GM21526 (cell line): ENCODE data around the gene SFXN4.
"Not testable (repeated sequence)": the region's sequence is repeated elsewhere in the genome, so short reads cannot be mapped to it uniquely, and the experiment has no call there.

ENCODE experiments used
- ATAC-seq: cut with Tn5 transposase; IDR thresholded peaks from one replicate; pipeline ENCODE4 v1.9.1; 2021; ENCODE audit warnings: moderate library complexity; ENCODE audit not compliant: unreplicated experiment, low FRiP score

SFXN4 gene

GRCh38 chr10:119190954-119191785, 25.7 kb upstream of the SFXN4 start:
- ATAC-seq: no peak

DNA sequence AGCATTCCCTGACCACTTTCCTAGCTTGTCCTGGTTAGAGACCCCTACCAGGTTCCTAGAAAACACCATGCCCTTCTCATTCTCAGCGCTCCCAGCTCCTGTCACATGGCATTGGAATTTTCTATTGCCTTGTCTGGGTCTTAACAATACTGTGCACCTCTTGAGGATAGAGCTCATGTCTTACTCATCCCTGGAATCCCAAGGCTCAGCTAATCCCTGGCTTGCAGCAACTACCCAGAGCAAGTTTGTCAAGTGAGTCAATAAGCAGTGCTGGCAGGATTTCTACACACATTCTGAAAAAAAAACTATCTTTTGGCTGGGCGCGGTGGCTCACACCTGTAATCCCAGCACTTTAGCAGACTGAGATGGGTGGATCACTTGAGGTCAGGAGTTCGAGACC, 24.8 kb upstream of the SFXN4 start:
- ATAC-seq: no peak

DNA sequence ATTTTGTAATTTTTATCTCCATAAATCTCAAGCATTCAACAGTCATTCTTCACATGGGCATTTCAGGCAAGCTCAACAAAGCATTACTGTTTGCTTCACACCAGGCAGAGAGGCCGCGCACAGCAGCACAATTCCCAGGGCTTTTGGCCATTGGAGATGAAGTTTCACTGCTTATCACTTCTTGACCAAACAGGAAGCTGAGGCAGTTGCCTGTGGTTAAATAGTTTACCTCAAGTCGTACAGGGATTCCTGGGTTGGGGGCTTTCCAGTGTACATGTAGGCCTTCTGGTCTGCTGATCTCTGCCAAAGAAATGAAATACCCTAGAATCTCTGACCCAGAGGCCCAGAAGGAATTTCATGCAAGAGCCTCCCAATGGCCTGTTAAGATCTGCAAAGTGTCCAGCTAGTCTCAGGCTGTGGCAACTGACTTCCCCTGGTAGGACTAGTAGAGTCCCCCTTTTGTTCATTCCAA, 24.3 kb upstream of the SFXN4 start:
- no peak for ATAC-seq

GRCh38 chr10:119183664-119184412, 18.3 kb upstream of the SFXN4 start:
- no peak for ATAC-seq

GRCh38 chr10:119180850-119181400, 15.4 kb upstream of the SFXN4 start:
- not testable (repeated sequence) for ATAC-seq

DNA sequence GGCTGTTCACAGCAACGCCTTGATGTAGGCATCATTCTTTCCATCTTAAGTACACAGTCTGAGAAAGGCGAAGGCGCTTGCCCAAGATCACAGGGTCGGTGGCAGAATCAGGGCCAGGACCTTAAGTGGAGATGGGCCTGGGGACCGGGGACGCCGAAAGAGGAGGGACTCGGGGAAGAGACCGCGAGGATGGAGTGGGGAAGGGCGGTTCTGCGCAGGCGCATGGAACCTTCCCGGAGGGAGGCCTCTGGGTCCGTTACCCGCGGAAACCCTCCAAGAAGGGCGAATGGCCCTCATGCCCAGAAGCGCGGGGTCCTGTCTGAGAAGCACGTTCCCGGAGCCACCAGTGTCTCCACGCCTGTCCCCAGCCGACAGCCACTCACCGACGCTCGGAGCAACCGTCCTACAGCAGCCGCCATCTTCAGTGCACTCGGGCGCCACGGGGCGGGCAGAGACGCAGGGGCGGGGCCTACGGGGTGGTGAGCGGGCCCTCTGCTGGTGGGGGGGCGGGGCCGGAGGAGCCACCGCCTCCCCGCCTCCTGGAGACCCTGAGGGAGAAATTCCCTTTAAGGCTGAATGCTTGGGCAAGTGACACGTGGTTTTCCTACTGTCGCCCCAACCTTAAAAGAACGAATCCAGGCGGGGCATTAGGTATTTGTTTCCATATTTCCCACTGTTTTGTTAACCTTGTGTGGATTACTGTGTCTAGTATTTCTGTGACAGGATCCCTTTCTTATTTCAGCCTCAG, 13.0 kb upstream of the SFXN4 start, which contains the start of gene PRDX3:
TSS of gene PRDX3 (minus strand) at position 441 of the 748 bp plus-strand sequence. CDS start at position 419, 22 bp downstream.
- peak; percentile 92 for ATAC-seq

GRCh38 chr10:119177708-119178371, 12.3 kb upstream of the SFXN4 start:
- ATAC-seq: peak; percentile 28

GRCh38 chr10:119176166-119176565, 10.7 kb upstream of the SFXN4 start:
- ATAC-seq: no peak

GRCh38 chr10:119174109-119174508, 8.6 kb upstream of the SFXN4 start:
- no peak for ATAC-seq

DNA sequence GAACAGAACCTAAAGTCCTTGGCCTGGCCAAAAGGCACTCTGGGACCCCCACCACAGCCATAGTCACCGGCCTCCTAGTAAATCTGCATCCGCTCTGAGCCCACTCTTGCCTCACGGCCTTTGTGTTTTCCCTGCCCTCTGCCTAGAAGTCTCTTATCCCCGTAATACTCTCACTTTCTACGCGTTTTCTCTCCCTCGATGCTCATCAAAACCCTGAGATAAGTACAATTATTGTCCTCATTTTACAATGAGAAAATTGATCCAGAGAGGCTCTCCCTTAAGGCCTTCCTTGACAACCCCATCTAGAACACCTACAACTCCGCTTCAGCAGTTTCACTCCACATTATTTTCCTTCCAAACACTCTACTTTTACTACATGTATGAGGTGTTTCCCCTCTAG, 1.5 kb upstream of the SFXN4 start:
- ATAC-seq: no peak

- ATAC-seq: no peak
Observed at GRCh38 chr10:119166564-119166963, 1.1 kb upstream of the SFXN4 start.

DNA sequence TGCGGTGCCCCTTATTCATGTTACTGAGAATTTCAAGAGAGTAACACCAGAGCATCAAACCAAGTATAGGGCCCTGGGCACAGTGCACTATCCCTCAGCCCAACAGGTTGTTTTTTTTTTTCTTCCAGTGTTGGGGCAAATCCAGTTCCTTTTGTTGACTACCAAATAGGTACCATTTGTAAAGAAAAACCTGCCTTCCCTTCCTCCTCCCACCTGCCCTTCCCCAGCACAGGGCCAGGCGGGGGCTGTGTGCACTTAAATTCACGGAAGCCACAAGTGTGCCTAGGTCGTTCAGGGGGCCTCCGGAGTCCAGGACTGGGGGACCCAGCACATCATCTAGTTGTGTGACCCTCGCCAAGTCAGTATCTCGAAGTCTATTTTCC, 595 bp upstream of the SFXN4 start:
- ATAC-seq: no peak

DNA sequence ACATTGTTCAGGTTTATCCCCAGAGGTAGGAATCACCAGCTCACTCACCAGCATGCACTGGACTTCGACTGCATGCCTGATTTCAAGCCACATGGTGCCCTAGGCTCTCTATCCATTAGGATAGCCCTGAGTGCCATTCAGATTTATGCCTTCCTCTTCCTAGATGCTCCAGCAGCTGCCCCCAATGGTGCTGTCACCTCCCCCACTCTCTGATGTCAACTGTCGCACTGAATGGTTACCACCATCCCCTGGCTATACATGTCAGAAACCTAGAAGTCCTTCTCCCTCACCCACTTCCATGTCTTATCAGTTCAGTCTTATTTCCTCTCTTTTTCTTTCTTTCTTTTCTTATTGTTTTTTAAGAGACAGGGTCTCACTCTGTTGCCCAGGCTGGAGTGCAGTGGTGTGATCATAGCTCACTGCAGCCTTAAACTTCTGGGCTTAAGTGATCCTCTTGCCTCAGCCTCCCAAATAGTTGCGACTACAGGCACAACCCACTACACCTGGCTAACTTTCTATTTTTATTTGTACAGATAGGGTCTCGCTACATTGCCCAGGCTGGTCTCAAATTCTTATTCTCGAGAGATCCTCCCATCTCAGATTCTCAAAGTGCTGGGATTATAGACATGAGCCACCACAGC, 2.9 kb downstream of the SFXN4 start:
- ATAC-seq: no peak

DNA sequence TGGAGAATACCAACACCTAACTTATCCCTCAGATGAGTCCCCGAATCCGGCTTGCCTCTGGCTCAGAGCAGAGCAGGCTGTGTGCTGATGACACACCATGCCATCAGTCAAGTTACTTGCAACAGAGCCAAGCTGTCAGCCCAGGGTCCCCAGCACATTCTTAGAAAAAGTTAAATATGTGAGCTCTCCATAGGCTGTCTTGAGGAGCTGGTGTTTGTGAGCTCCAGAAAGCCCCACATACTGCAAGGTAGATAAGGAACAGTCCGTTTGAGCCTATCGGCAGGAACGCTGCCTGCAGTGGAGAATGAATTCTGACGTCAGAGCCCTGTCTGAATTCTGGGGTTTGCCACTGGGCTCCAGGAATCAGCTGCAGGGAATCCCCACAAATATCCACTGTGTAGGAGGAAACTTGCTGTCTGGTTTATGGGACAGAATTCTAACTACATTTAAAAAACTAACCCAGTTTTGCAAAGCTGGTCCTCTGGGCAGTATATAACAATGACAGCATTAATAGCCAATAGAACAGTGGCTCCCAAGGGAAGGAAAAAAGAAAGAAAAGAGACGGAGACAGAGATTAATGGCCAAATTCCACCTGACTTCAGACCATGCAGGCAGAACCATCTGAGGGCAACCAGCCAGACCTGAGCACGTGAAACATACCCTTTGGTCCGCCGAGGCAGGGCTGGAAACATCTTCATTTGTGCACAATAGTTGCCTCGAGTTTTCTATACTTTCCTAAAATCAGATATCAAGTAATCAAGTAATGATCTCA, 3.6 kb downstream of the SFXN4 start:
- no peak for ATAC-seq

GRCh38 chr10:119159332-119159731, 6.2 kb downstream of the SFXN4 start:
- ATAC-seq: no peak

DNA sequence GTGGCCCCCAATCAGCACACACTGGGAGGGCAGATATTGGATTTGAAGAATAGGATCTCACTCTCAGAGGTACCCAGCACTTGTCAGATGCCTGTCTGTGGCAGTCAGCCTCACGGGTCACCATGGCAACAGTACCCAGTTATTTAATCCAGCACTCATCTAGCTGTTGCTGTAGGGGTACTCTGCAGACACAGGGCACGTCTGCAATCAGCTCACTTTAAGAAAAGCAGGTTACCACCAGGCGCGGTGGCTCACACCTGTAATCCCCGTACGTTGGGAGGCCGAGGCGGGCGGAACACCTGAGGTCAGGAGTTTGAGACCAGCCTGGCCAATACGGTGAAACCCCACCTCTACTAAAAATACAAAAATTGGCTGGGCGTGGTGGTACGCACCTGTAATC, 11.9 kb downstream of the SFXN4 start:
- ATAC-seq: no peak

GRCh38 chr10:119153041-119153440, 12.5 kb downstream of the SFXN4 start:
- no peak for ATAC-seq

- not testable (repeated sequence) for ATAC-seq
Observed at GRCh38 chr10:119151601-119152000, 13.9 kb downstream of the SFXN4 start.

- no peak for ATAC-seq
Observed at GRCh38 chr10:119149729-119150128, 15.8 kb downstream of the SFXN4 start.
